WTC11 (cell line): ENCODE measurements around the gene SPNS2. TPM values are rescaled to one million over a fixed set of nuclear protein-coding genes. Genes with fewer than 3 reads are reported as not detected.

Experiments
- ATAC-seq: fragments of 200-7000 bp; cut with Tn5 transposase; 2 replicates; pipeline ENCODE4 v1.10.0; 2021; ENCODE audit warnings: mild to moderate bottlenecking, moderate library complexity
- CTCF ChIA-PET: fragments of 300-600 bp; sonication (Branson Sonifier 250); formaldehyde crosslinking; loops from one replicate; lab custom pipeline; 2021; ENCODE audit warnings: antibody characterized with exemption; lab: Charles Lee
- POLR2A ChIA-PET: fragments of 350-600 bp; sonication (Branson Sonifier 250); formaldehyde crosslinking; loops from one replicate; lab custom pipeline; 2021; ENCODE audit warnings: antibody characterized with exemption; lab: Charles Lee
- DNase-seq: peaks from one replicate; pipeline ENCODE4 v3.0.0; 2021; ENCODE audit warnings: low spot score
- H3K27ac Mint-ChIP-seq: 2 replicates; pipeline ENCODE4 v1.8.0; 2021; ENCODE audit warnings: mixed read lengths
- H3K27me3 Mint-ChIP-seq: 2 replicates; pipeline ENCODE4 v1.8.0; 2021; ENCODE audit warnings: low read depth, mild to moderate bottlenecking, moderate library complexity, mixed read lengths
- H3K36me3 Mint-ChIP-seq: 2 replicates; pipeline ENCODE4 v1.8.0; 2021; ENCODE audit warnings: mixed read lengths
- H3K4me1 Mint-ChIP-seq: 2 replicates; pipeline ENCODE4 v1.8.0; 2022; ENCODE audit warnings: mixed read lengths
- H3K4me3 Mint-ChIP-seq: 2 replicates; pipeline ENCODE4 v1.8.0; 2021; ENCODE audit warnings: mild to moderate bottlenecking, moderate library complexity, mixed read lengths
- H3K9me3 Mint-ChIP-seq: 2 replicates; pipeline ENCODE4 v1.8.0; 2021; ENCODE audit warnings: mixed read lengths
- ELF4 ChIP-seq: sonication (generic); formaldehyde crosslinking; IDR thresholded peaks from 2 replicates; pipeline ENCODE4 v1.8.1; 2022; ENCODE audit warnings: low read depth, mild to moderate bottlenecking, moderate library complexity, missing genetic modification reagents
- NFYB ChIP-seq: sonication (generic); formaldehyde crosslinking; conservative IDR thresholded peaks from 2 replicates; pipeline ENCODE4 v1.8.0; 2022; ENCODE audit warnings: low read depth, missing genetic modification reagents
- NR3C1 ChIP-seq: sonication (generic); formaldehyde crosslinking; conservative IDR thresholded peaks from 2 replicates; pipeline ENCODE4 v1.8.1; 2023; ENCODE audit warnings: low read depth, mild to moderate bottlenecking, missing genetic modification reagents
- SMAD3 ChIP-seq: sonication (generic); formaldehyde crosslinking; IDR thresholded peaks from 2 replicates; pipeline ENCODE4 v1.8.0; 2022; ENCODE audit warnings: missing genetic modification reagents, mild to moderate bottlenecking, borderline replicate concordance
- SP1 ChIP-seq: sonication (generic); formaldehyde crosslinking; conservative IDR thresholded peaks from 2 replicates; pipeline ENCODE4 v1.8.1; 2022; ENCODE audit warnings: missing genetic modification reagents
- ZNF121 ChIP-seq: sonication (generic); formaldehyde crosslinking; IDR thresholded peaks from 2 replicates; pipeline ENCODE4 v1.8.0; 2023; ENCODE audit warnings: missing genetic modification reagents
- ZNF317 ChIP-seq: sonication (generic); formaldehyde crosslinking; IDR thresholded peaks from 2 replicates; pipeline ENCODE4 v1.8.1; 2023; ENCODE audit warnings: low read depth, mild to moderate bottlenecking, moderate library complexity, missing genetic modification reagents, borderline replicate concordance
- ZNF416 ChIP-seq: fragments of 250-450 bp; sonication (Bioruptor Pico); IDR thresholded peaks from 2 replicates; pipeline ENCODE4 v1.9.0; 2021; ENCODE audit warnings: mild to moderate bottlenecking, inconsistent platforms
- ZNF671 ChIP-seq: fragments of 250-450 bp; sonication (Bioruptor Pico); IDR thresholded peaks from 2 replicates; pipeline ENCODE4 v1.8.0; 2021; ENCODE audit warnings: mild to moderate bottlenecking
- total RNA-seq: library from RNA; stranded (reverse); gene quantifications from 3 replicates; pipeline ENCODE4 v1.2.3, GENCODE V29; 2021
- TF ChIP-seq, protein P1 (sequence below): sonication (generic); formaldehyde crosslinking; IDR thresholded peaks from 2 replicates; pipeline ENCODE4 v1.8.0; 2022; ENCODE audit warnings: mild to moderate bottlenecking, missing genetic modification reagents
- TF ChIP-seq, protein P2 (sequence below): sonication (generic); formaldehyde crosslinking; IDR thresholded peaks from 2 replicates; pipeline ENCODE4 v1.8.1; 2022; ENCODE audit warnings: low read depth, missing genetic modification reagents, borderline replicate concordance
- TF ChIP-seq, protein P3 (sequence below): sonication (generic); formaldehyde crosslinking; IDR thresholded peaks from 2 replicates; pipeline ENCODE4 v1.8.0; 2023; ENCODE audit warnings: missing genetic modification reagents, mild to moderate bottlenecking, borderline replicate concordance
- TF ChIP-seq, protein P4 (sequence below): sonication (generic); formaldehyde crosslinking; IDR thresholded peaks from 2 replicates; pipeline ENCODE4 v1.8.0; 2022; ENCODE audit warnings: missing genetic modification reagents
- TF ChIP-seq, protein P5 (sequence below): sonication (generic); formaldehyde crosslinking; IDR thresholded peaks from 2 replicates; pipeline ENCODE4 v1.8.0; 2022; ENCODE audit warnings: mild to moderate bottlenecking, missing genetic modification reagents
- TF ChIP-seq, protein P6 (sequence below): fragments of 250-450 bp; sonication (Bioruptor Pico); IDR thresholded peaks from 2 replicates; pipeline ENCODE4 v1.9.0; 2021; ENCODE audit warnings: mild to moderate bottlenecking, borderline replicate concordance

The SPNS2 gene
- total RNA-seq, 1 experiment from 2014 or later = 0.87 TPM

DNA sequence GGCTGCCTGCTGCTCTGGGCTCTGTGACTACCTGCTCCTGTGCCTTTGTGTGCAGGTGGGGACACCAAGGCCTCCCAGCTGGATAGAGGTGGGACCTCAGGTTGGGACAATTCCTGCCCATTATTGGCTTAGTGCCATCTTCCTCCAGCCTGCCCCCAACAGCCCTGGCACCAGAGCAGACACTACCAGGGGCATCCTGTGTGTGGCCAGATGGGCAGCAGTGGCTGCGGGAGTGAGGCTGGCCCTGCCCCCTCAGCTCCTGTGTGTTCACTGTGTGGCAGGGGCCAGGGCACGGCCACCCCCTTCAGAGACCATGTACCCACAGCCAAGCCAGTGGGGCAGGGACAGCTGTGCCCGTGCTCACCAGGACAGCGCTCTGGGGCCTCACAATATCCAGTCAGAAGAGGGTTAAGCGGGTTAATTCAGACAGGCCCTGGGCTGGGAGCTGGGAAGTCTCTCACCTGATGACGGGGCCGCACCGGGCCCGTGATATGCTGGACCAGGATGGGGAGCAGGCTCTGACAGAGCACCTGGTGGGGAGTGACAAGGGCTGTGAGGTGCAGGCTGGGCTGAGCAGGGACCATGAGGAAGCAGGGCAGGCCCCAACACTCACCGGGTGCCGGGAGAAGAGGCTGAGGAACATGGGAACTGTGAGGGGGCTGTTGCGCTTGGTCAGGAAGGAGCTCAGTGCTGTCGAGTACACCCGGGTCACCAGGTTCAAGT is 43.5 kb downstream of the SPNS2 start (continued):
- no peak for TF ChIP-seq ZNF317 (CRISPR knock-in tag)
- TF ChIP-seq, protein P1, sequence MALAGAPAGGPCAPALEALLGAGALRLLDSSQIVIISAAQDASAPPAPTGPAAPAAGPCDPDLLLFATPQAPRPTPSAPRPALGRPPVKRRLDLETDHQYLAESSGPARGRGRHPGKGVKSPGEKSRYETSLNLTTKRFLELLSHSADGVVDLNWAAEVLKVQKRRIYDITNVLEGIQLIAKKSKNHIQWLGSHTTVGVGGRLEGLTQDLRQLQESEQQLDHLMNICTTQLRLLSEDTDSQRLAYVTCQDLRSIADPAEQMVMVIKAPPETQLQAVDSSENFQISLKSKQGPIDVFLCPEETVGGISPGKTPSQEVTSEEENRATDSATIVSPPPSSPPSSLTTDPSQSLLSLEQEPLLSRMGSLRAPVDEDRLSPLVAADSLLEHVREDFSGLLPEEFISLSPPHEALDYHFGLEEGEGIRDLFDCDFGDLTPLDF (CRISPR knock-in tag) = no peak
- TF ChIP-seq, protein P2, sequence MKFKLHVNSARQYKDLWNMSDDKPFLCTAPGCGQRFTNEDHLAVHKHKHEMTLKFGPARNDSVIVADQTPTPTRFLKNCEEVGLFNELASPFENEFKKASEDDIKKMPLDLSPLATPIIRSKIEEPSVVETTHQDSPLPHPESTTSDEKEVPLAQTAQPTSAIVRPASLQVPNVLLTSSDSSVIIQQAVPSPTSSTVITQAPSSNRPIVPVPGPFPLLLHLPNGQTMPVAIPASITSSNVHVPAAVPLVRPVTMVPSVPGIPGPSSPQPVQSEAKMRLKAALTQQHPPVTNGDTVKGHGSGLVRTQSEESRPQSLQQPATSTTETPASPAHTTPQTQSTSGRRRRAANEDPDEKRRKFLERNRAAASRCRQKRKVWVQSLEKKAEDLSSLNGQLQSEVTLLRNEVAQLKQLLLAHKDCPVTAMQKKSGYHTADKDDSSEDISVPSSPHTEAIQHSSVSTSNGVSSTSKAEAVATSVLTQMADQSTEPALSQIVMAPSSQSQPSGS (CRISPR knock-in tag) = no peak
- no peak for TF ChIP-seq ZNF671 (CRISPR knock-in tag)
- TF ChIP-seq NFYB = no peak
- TF ChIP-seq, all 79 proteins: peak for 0

DNA sequence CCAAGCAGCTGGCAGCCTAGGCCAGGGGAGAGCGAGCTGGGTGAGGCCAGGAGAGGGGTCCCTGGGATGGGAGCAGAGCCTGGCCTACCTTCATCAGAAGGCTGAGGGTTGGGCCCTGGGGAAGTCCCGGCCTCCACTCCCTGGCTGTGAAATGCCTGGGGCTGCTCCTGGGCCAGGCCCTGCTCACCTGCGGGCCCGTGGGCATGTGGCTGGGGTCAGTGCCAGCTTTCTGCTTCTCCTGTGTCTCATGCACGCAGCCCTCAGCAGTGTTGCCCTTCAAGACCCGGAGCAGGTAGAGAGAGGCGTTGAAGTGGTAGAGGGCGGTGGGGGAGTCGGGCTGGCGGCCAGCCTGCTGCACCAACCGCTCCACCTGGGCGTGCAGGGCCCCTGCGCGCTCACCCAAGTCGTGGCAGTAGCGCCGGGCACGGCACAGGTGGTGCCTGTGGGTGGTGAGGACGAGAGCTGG is 44.1 kb downstream of the SPNS2 start:
- H3K4me3 Mint-ChIP-seq = no peak overlapping the region
- no peak for ATAC-seq
- ChIA-PET POLR2A (no interaction called here), CTCF (no interaction called here)
- TF ChIP-seq, protein P3, sequence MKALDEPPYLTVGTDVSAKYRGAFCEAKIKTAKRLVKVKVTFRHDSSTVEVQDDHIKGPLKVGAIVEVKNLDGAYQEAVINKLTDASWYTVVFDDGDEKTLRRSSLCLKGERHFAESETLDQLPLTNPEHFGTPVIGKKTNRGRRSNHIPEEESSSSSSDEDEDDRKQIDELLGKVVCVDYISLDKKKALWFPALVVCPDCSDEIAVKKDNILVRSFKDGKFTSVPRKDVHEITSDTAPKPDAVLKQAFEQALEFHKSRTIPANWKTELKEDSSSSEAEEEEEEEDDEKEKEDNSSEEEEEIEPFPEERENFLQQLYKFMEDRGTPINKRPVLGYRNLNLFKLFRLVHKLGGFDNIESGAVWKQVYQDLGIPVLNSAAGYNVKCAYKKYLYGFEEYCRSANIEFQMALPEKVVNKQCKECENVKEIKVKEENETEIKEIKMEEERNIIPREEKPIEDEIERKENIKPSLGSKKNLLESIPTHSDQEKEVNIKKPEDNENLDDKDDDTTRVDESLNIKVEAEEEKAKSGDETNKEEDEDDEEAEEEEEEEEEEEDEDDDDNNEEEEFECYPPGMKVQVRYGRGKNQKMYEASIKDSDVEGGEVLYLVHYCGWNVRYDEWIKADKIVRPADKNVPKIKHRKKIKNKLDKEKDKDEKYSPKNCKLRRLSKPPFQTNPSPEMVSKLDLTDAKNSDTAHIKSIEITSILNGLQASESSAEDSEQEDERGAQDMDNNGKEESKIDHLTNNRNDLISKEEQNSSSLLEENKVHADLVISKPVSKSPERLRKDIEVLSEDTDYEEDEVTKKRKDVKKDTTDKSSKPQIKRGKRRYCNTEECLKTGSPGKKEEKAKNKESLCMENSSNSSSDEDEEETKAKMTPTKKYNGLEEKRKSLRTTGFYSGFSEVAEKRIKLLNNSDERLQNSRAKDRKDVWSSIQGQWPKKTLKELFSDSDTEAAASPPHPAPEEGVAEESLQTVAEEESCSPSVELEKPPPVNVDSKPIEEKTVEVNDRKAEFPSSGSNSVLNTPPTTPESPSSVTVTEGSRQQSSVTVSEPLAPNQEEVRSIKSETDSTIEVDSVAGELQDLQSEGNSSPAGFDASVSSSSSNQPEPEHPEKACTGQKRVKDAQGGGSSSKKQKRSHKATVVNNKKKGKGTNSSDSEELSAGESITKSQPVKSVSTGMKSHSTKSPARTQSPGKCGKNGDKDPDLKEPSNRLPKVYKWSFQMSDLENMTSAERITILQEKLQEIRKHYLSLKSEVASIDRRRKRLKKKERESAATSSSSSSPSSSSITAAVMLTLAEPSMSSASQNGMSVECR (CRISPR knock-in tag) = no peak
- TF ChIP-seq, protein P4, sequence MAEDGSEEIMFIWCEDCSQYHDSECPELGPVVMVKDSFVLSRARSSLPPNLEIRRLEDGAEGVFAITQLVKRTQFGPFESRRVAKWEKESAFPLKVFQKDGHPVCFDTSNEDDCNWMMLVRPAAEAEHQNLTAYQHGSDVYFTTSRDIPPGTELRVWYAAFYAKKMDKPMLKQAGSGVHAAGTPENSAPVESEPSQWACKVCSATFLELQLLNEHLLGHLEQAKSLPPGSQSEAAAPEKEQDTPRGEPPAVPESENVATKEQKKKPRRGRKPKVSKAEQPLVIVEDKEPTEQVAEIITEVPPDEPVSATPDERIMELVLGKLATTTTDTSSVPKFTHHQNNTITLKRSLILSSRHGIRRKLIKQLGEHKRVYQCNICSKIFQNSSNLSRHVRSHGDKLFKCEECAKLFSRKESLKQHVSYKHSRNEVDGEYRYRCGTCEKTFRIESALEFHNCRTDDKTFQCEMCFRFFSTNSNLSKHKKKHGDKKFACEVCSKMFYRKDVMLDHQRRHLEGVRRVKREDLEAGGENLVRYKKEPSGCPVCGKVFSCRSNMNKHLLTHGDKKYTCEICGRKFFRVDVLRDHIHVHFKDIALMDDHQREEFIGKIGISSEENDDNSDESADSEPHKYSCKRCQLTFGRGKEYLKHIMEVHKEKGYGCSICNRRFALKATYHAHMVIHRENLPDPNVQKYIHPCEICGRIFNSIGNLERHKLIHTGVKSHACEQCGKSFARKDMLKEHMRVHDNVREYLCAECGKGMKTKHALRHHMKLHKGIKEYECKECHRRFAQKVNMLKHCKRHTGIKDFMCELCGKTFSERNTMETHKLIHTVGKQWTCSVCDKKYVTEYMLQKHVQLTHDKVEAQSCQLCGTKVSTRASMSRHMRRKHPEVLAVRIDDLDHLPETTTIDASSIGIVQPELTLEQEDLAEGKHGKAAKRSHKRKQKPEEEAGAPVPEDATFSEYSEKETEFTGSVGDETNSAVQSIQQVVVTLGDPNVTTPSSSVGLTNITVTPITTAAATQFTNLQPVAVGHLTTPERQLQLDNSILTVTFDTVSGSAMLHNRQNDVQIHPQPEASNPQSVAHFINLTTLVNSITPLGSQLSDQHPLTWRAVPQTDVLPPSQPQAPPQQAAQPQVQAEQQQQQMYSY = no peak
- no peak for TF ChIP-seq ZNF416 (CRISPR knock-in tag)
- no peak for TF ChIP-seq SMAD3
- TF ChIP-seq NR3C1 (CRISPR knock-in tag) = no peak
- TF ChIP-seq ZNF121 (CRISPR knock-in tag) = no peak
- no peak for TF ChIP-seq SP1 (CRISPR knock-in tag)
- TF ChIP-seq, protein P5, sequence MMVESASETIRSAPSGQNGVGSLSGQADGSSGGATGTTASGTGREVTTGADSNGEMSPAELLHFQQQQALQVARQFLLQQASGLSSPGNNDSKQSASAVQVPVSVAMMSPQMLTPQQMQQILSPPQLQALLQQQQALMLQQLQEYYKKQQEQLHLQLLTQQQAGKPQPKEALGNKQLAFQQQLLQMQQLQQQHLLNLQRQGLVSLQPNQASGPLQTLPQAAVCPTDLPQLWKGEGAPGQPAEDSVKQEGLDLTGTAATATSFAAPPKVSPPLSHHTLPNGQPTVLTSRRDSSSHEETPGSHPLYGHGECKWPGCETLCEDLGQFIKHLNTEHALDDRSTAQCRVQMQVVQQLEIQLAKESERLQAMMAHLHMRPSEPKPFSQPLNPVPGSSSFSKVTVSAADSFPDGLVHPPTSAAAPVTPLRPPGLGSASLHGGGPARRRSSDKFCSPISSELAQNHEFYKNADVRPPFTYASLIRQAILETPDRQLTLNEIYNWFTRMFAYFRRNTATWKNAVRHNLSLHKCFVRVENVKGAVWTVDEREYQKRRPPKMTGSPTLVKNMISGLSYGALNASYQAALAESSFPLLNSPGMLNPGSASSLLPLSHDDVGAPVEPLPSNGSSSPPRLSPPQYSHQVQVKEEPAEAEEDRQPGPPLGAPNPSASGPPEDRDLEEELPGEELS (CRISPR knock-in tag) = no peak
- no peak for TF ChIP-seq ELF4
- TF ChIP-seq, protein P6, sequence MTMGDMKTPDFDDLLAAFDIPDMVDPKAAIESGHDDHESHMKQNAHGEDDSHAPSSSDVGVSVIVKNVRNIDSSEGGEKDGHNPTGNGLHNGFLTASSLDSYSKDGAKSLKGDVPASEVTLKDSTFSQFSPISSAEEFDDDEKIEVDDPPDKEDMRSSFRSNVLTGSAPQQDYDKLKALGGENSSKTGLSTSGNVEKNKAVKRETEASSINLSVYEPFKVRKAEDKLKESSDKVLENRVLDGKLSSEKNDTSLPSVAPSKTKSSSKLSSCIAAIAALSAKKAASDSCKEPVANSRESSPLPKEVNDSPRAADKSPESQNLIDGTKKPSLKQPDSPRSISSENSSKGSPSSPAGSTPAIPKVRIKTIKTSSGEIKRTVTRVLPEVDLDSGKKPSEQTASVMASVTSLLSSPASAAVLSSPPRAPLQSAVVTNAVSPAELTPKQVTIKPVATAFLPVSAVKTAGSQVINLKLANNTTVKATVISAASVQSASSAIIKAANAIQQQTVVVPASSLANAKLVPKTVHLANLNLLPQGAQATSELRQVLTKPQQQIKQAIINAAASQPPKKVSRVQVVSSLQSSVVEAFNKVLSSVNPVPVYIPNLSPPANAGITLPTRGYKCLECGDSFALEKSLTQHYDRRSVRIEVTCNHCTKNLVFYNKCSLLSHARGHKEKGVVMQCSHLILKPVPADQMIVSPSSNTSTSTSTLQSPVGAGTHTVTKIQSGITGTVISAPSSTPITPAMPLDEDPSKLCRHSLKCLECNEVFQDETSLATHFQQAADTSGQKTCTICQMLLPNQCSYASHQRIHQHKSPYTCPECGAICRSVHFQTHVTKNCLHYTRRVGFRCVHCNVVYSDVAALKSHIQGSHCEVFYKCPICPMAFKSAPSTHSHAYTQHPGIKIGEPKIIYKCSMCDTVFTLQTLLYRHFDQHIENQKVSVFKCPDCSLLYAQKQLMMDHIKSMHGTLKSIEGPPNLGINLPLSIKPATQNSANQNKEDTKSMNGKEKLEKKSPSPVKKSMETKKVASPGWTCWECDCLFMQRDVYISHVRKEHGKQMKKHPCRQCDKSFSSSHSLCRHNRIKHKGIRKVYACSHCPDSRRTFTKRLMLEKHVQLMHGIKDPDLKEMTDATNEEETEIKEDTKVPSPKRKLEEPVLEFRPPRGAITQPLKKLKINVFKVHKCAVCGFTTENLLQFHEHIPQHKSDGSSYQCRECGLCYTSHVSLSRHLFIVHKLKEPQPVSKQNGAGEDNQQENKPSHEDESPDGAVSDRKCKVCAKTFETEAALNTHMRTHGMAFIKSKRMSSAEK = no peak
- no peaks in the 10 kb centered on the region for H3K4me1 Mint-ChIP-seq
- H3K9me3 Mint-ChIP-seq = no peaks in the 10 kb centered on the region
- H3K27ac Mint-ChIP-seq = no peak overlapping the region
- DNase-seq = no peak
- peaks cover 34% of the 10 kb centered on the region for H3K36me3 Mint-ChIP-seq
- no peaks in the 10 kb centered on the region for H3K27me3 Mint-ChIP-seq
